Liver (tissue), 9 donors: ENCODE results near the gene TRIO. TPM values are rescaled to one million over a fixed set of nuclear protein-coding genes. Genes with fewer than 3 reads are reported as not detected.

Experiments
- DNase-seq: peaks from one replicate; pipeline ENCODE4 v3.0.0-alpha.2; 2017; ENCODE audit warnings: low spot score
- H3K27ac ChIP-seq, 2 donors: one replicate each; pipeline ENCODE4 v1.7.0; 2013; ENCODE audit warnings: inconsistent platforms in 2 of 2, low read length in 2 of 2, control low read depth in 1 of 2, low read depth in 1 of 2, mild to moderate bottlenecking in 1 of 2
- H3K27me3 ChIP-seq, 4 donors: one replicate each; pipeline versions ENCODE4 v1.6.1 to v1.7.0; 2013; ENCODE audit warnings: low read length in 3 of 4, inconsistent platforms in 1 of 4, mild to moderate bottlenecking in 1 of 4, moderate library complexity in 1 of 4; ENCODE audit not compliant: control insufficient read depth in 4 of 4, insufficient read depth in 4 of 4
- H3K36me3 ChIP-seq, 4 donors: one replicate each; pipeline versions ENCODE4 v1.6.1 to v1.7.0; 2013; ENCODE audit warnings: low read length in 3 of 4, mild to moderate bottlenecking in 3 of 4, low read depth in 1 of 4, moderate library complexity in 1 of 4; ENCODE audit not compliant: control insufficient read depth in 4 of 4, insufficient read depth in 3 of 4
- H3K4me1 ChIP-seq, 4 donors: one replicate each; pipeline versions ENCODE4 v1.6.1 to v1.7.0; 2013; ENCODE audit warnings: low read length in 3 of 4, mild to moderate bottlenecking in 3 of 4, moderate library complexity in 1 of 4; ENCODE audit not compliant: control insufficient read depth in 4 of 4, insufficient read depth in 4 of 4
- H3K4me3 ChIP-seq, 3 donors: one replicate each; pipeline versions ENCODE4 v1.6.1 to v1.7.0; 2013; ENCODE audit warnings: low read length in 3 of 3, control low read depth in 1 of 3, low read depth in 1 of 3, mild to moderate bottlenecking in 1 of 3
- H3K9ac ChIP-seq, 2 donors: one replicate each; pipeline ENCODE4 v1.7.0; 2013; ENCODE audit warnings: low read length in 2 of 2, mild to moderate bottlenecking in 2 of 2, moderate library complexity in 2 of 2, control low read depth in 1 of 2, low read depth in 1 of 2
- H3K9me3 ChIP-seq, 4 donors: one replicate each; pipeline versions ENCODE4 v1.6.1 to v1.7.0; 2013; ENCODE audit warnings: low read length in 3 of 4; ENCODE audit not compliant: control insufficient read depth in 4 of 4
- EGR1 ChIP-seq, 2 donors: IDR thresholded peaks; 2 replicates each; pipeline ENCODE4 v1.6.1; 2016 to 2018; ENCODE audit warnings: antibody characterized with exemption in 2 of 2, low read depth in 2 of 2
- FOXA1 ChIP-seq: IDR thresholded peaks from 2 replicates; pipeline ENCODE4 v1.6.1; 2016; ENCODE audit warnings: antibody characterized with exemption
- FOXA2 ChIP-seq: IDR thresholded peaks from 2 replicates; pipeline ENCODE4 v1.6.1; 2016; ENCODE audit warnings: antibody characterized with exemption
- GABPA ChIP-seq, 2 donors: IDR thresholded peaks in 1 of 2; conservative IDR thresholded peaks in 1 of 2; 2 replicates each; pipeline ENCODE4 v1.6.1; 2016; ENCODE audit warnings: antibody characterized with exemption in 2 of 2, mild to moderate bottlenecking in 1 of 2, moderate library complexity in 1 of 2
- HNF4G ChIP-seq: IDR thresholded peaks from 2 replicates; pipeline ENCODE4 v1.6.1; 2016; ENCODE audit warnings: antibody characterized with exemption
- NR2F2 ChIP-seq: IDR thresholded peaks from 2 replicates; pipeline ENCODE4 v1.6.1; 2016; ENCODE audit warnings: antibody characterized with exemption
- RAD21 ChIP-seq, 2 donors: IDR thresholded peaks; 2 replicates each; pipeline ENCODE4 v1.6.1; 2016; ENCODE audit warnings: antibody characterized with exemption in 2 of 2, mild to moderate bottlenecking in 2 of 2
- TAF1 ChIP-seq: conservative IDR thresholded peaks from 2 replicates; pipeline ENCODE4 v1.6.1; 2016; ENCODE audit warnings: antibody characterized with exemption, mild to moderate bottlenecking
- YY1 ChIP-seq: IDR thresholded peaks from 2 replicates; pipeline ENCODE4 v1.6.1; 2016; ENCODE audit warnings: antibody characterized with exemption, mild to moderate bottlenecking
- WGBS: extraction: QIAGEN DNeasy Blood & Tissue Kit; methylation state at CpG from one replicate; pipeline ENCODE4 v1.1.7; 2013; 5-methylcytosine and 5-hydroxymethylcytosine counted together
- polyA plus RNA-seq, 2 donors: library from polyadenylated mRNA; stranded (reverse) in 1 of 2; unstranded in 1 of 2; fragments of 200-250 nt in 1 of 2; fragments of >200 nt in 1 of 2; fragmentation: Nextera tagmentation in 1 of 2; extraction: Ambion mirVana in 1 of 2; gene quantifications; one replicate each; pipeline versions ENCODE4 v1.2.1 to v1.2.3, GENCODE V29; 2013 to 2015
- total RNA-seq, 2 donors: library from RNA; depleted of rRNA; stranded (reverse); fragments of >200 nt; gene quantifications; one replicate each; pipeline ENCODE4 v1.2.3, GENCODE V29; 2014
- TF ChIP-seq, protein P1 (sequence below): IDR thresholded peaks from 2 replicates; pipeline ENCODE4 v1.6.1; 2016; ENCODE audit warnings: antibody characterized with exemption
- TF ChIP-seq, protein P2 (sequence below): fragments of 150-350 bp; IDR thresholded peaks from 2 replicates; pipeline ENCODE4 v1.5.1; 2017; ENCODE audit warnings: improper control_type of control experiment, low read depth, low read length; ENCODE audit not compliant: missing input control
- TF ChIP-seq, protein P3 (sequence below): IDR thresholded peaks from 2 replicates; pipeline ENCODE4 v1.6.1; 2016; ENCODE audit warnings: antibody characterized with exemption, mild to moderate bottlenecking
- donor health status: healthy.
- donor health status: healthy.
- donor health status: healthy.
- donor health status: healthy.
- donor health status: healthy.

Gene TRIO
- total and polyA plus RNA-seq, 4 donors, result 8.5 to 86.2 (median 16.0) TPM

DNA sequence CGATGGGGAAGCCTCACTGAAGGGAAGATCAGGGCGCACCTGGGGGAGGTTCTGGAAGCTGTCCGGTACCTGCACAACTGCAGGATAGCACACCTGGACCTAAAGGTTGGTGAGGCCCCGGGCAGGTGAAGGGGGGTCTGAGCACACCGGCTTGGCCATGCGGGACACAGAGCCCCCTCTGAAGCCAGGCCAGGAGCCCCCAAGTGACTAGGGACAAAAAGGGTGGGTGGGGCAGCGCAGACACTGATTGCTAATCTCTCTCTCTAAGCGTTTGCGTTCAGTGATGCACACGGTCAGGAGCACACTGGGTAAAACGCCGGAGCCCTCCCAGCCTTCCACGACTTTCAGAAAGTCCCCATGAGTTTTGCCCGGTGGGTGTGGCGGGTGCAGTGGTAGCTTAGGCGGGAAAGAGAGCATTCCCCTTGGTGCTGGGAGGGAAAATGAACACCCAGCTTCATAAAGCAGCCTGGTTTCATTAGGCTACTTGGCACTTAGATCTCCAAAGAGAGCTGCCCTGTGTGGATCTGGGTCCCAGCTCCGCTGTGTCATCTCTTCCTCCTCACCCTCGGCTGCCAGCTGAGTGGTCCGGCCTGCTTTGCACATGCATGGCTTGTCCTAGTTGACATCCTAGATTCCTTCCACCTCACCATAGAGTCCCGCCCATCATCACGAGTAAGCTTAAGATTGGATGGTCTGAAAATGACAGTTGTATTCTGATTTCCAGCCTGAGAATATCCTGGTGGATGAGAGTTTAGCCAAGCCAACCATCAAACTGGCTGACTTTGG is 364.2 kb downstream of the TRIO start:
- peaks cover 4 to 42% (median 6%) of the 10 kb centered on the region in 4 donors for H3K36me3 ChIP-seq
- TF ChIP-seq YY1 (no peak), EGR1 (IDR thresholded peaks at IDR 0.05; ENCODE audit: low read depth in 2 of 2) (no peak), TAF1 (no peak)

DNA sequence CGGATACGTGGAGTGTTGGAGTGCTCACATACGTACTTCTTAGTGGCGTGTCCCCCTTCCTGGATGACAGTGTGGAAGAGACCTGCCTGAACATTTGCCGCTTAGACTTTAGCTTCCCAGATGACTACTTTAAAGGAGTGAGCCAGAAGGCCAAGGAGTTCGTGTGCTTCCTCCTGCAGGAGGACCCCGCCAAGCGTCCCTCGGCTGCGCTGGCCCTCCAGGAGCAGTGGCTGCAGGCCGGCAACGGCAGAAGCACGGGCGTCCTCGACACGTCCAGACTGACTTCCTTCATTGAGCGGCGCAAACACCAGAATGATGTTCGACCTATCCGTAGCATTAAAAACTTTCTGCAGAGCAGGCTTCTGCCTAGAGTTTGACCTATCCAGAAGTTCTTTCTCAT is 364.9 kb downstream of the TRIO start:
- 97% methylated on average over 20 of the region's 20 CpGs for WGBS
- TF ChIP-seq EGR1 (IDR thresholded peaks at IDR 0.05; ENCODE audit: low read depth in 2 of 2) (no peak), YY1 (no peak)
- Histone ChIP-seq H3K4me3 (no peak overlapping the region), H3K36me3 (peaks cover 0 to 37% (median 4%) of the 10 kb centered on the region in 4 donors), H3K9me3 (no peaks in the 10 kb centered on the region), H3K27ac (no peak overlapping the region), H3K9ac (no peak overlapping the region), H3K27me3 (no peaks in the 10 kb centered on the region), H3K4me1 (no peaks in the 10 kb centered on the region)
- no peak for DNase-seq

More for the DNA sequence above, 364.2 kb downstream of the TRIO start:
- Histone ChIP-seq H3K9me3 (no peaks in the 10 kb centered on the region), H3K4me3 (no peak overlapping the region), H3K9ac (no peak overlapping the region), H3K27me3 (no peaks in the 10 kb centered on the region), H3K4me1 (no peaks in the 10 kb centered on the region), H3K27ac (no peak overlapping the region)
- 96% methylated on average over 21 of the region's 21 CpGs for WGBS
- no peak for DNase-seq

DNA sequence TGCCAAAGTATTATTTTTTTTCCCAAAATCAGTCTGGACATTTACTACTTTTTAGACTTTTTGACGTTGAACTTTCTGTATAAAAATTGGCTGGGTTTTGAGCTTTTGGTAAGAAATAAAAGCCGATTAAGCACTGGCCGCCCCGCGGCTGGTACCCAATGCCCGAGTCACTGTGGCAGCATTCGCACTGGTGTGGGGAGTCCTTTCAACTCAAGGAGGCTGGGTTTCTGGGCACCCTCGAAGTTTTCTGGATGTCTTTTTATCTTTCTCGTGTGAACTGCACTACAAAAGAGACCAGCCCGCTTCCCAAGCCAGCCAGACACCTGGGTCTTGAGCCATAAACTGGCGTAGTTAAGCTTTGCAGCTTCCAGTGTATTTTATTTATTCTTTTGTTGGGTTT is 366.4 kb downstream of the TRIO start:
- H3K36me3 ChIP-seq, result peaks cover 0 to 24% (median 4%) of the 10 kb centered on the region in 4 donors
- no peaks in the 10 kb centered on the region for H3K9me3 ChIP-seq
- WGBS, result 92% methylated on average over 11 of the region's 11 CpGs
- no peaks in the 10 kb centered on the region for H3K27me3 ChIP-seq
- H3K27ac ChIP-seq, result no peak overlapping the region
- H3K4me3 ChIP-seq, result no peak overlapping the region
- H3K9ac ChIP-seq, result no peak overlapping the region
- DNase-seq, result no peak
- TF ChIP-seq FOXA2 (no peak), NR2F2 (no peak), GABPA (IDR thresholded peaks at IDR 0.05 in 1 of 2, conservative IDR thresholded peaks at IDR 0.05 in 1 of 2) (no peak), FOXA1 (no peak), RAD21 (IDR thresholded peaks at IDR 0.05) (no peak), HNF4G (no peak), TAF1 (no peak)
- TF ChIP-seq, protein P1, sequence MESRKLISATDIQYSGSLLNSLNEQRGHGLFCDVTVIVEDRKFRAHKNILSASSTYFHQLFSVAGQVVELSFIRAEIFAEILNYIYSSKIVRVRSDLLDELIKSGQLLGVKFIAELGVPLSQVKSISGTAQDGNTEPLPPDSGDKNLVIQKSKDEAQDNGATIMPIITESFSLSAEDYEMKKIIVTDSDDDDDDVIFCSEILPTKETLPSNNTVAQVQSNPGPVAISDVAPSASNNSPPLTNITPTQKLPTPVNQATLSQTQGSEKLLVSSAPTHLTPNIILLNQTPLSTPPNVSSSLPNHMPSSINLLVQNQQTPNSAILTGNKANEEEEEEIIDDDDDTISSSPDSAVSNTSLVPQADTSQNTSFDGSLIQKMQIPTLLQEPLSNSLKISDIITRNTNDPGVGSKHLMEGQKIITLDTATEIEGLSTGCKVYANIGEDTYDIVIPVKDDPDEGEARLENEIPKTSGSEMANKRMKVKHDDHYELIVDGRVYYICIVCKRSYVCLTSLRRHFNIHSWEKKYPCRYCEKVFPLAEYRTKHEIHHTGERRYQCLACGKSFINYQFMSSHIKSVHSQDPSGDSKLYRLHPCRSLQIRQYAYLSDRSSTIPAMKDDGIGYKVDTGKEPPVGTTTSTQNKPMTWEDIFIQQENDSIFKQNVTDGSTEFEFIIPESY, result no peak
- TF ChIP-seq, protein P2, sequence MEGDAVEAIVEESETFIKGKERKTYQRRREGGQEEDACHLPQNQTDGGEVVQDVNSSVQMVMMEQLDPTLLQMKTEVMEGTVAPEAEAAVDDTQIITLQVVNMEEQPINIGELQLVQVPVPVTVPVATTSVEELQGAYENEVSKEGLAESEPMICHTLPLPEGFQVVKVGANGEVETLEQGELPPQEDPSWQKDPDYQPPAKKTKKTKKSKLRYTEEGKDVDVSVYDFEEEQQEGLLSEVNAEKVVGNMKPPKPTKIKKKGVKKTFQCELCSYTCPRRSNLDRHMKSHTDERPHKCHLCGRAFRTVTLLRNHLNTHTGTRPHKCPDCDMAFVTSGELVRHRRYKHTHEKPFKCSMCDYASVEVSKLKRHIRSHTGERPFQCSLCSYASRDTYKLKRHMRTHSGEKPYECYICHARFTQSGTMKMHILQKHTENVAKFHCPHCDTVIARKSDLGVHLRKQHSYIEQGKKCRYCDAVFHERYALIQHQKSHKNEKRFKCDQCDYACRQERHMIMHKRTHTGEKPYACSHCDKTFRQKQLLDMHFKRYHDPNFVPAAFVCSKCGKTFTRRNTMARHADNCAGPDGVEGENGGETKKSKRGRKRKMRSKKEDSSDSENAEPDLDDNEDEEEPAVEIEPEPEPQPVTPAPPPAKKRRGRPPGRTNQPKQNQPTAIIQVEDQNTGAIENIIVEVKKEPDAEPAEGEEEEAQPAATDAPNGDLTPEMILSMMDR, result no peak
- TF ChIP-seq, protein P3, sequence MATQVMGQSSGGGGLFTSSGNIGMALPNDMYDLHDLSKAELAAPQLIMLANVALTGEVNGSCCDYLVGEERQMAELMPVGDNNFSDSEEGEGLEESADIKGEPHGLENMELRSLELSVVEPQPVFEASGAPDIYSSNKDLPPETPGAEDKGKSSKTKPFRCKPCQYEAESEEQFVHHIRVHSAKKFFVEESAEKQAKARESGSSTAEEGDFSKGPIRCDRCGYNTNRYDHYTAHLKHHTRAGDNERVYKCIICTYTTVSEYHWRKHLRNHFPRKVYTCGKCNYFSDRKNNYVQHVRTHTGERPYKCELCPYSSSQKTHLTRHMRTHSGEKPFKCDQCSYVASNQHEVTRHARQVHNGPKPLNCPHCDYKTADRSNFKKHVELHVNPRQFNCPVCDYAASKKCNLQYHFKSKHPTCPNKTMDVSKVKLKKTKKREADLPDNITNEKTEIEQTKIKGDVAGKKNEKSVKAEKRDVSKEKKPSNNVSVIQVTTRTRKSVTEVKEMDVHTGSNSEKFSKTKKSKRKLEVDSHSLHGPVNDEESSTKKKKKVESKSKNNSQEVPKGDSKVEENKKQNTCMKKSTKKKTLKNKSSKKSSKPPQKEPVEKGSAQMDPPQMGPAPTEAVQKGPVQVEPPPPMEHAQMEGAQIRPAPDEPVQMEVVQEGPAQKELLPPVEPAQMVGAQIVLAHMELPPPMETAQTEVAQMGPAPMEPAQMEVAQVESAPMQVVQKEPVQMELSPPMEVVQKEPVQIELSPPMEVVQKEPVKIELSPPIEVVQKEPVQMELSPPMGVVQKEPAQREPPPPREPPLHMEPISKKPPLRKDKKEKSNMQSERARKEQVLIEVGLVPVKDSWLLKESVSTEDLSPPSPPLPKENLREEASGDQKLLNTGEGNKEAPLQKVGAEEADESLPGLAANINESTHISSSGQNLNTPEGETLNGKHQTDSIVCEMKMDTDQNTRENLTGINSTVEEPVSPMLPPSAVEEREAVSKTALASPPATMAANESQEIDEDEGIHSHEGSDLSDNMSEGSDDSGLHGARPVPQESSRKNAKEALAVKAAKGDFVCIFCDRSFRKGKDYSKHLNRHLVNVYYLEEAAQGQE, result no peak
- no peaks in the 10 kb centered on the region for H3K4me1 ChIP-seq
